ENCODE results near the gene ACSM2B. TPM values are rescaled to one million over a fixed set of nuclear protein-coding genes. Genes with fewer than 3 reads are reported as not detected.

Gene ACSM2B
- polyA plus RNA-seq, 2 of the 4 experiments (the other 2 are of a cell fraction), result not detected

DNA sequence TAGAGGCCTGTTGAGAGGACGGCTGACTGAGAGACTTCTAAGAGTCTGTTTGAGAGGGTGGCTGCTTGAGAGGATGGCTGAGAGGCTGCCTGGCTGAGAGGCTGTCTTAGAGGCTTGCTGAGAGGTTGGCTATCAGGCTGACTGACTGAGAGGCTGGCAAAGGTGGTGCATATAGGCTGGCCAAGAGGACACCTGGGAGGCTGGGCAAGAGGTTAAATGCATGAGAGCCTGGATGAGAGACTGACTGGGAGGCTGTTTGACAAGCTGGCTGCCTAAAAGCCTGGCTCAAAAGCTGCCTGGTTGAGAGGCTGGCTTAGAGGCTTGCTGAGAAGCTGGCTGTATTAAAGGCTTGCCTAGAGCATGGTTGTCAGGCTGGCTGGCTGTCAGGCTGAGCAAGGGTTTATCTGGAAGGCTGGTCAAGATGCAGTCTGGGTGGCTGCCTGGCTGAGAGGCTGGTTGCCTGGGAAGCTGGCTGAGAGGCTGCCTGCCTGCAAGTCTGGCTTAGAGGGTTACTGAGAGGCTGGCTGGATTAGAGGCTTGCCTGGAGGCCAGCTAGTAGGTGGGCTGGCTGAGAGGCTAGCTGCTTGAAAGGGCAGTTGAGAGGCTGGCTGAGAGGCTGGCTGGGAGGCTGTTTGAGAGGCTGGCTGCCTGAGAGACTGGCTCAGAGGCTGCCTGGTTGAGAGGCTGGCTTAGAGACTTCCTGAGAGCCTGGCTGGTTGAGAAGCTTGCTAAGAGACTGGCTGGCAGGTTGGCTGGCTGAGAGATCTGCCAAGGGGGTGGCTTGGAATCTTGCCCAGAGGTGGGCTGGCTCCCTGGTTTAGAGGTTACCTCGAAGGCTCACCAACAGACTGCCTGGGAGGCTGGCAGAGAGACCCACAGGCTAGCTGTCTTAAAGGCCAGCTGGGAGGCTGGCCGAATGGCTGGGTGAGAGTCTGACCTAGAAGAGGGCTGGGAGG lies 38.3 kb upstream of the ACSM2B start:
- no peak overlapping the region for H3K4me2 ChIP-seq
- ATAC-seq (no peak), FAIRE-seq (no peak), DNase-seq (ENCODE audit: low read depth in 1 of 2, low spot score in 1 of 2) (no peak)
- H3K9me3 ChIP-seq, result no peaks in the 10 kb centered on the region
- TF ChIP-seq RNF2 (IDR thresholded peaks at IDR 0.05; ENCODE audit: borderline replicate concordance, low read depth), result no peak
- TF ChIP-seq, protein P1, sequence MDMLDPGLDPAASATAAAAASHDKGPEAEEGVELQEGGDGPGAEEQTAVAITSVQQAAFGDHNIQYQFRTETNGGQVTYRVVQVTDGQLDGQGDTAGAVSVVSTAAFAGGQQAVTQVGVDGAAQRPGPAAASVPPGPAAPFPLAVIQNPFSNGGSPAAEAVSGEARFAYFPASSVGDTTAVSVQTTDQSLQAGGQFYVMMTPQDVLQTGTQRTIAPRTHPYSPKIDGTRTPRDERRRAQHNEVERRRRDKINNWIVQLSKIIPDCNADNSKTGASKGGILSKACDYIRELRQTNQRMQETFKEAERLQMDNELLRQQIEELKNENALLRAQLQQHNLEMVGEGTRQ (IDR thresholded peaks at IDR 0.05), result no peak
- TF ChIP-seq HOXA7 (CRISPR knock-in tag; IDR thresholded peaks at IDR 0.05), result no peak
- TF ChIP-seq ESRRA (IDR thresholded peaks at IDR 0.05; ENCODE audit: borderline replicate concordance, low read length), result no peak
- TF ChIP-seq, protein P2, sequence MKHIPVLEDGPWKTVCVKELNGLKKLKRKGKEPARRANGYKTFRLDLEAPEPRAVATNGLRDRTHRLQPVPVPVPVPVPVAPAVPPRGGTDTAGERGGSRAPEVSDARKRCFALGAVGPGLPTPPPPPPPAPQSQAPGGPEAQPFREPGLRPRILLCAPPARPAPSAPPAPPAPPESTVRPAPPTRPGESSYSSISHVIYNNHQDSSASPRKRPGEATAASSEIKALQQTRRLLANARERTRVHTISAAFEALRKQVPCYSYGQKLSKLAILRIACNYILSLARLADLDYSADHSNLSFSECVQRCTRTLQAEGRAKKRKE (CRISPR knock-in tag; IDR thresholded peaks at IDR 0.05; ENCODE audit: low read depth), result no peak
- no peak for TF ChIP-seq TFCP2L1 (CRISPR knock-in tag; IDR thresholded peaks at IDR 0.05)
- no peak for TF ChIP-seq KDM5A (IDR thresholded peaks at IDR 0.05)
- no peak overlapping the region for H3K4me3 ChIP-seq
- H3K4me1 ChIP-seq, result no peaks in the 10 kb centered on the region
- WGBS (ENCODE audit: missing lambda C conversion rate), result 4% methylated on average over 3 of the region's 3 CpGs
- ChIA-PET POLR2A (no interaction called here), CTCF (no interaction called here)
- H3K27ac ChIP-seq, result no peak overlapping the region

DNA sequence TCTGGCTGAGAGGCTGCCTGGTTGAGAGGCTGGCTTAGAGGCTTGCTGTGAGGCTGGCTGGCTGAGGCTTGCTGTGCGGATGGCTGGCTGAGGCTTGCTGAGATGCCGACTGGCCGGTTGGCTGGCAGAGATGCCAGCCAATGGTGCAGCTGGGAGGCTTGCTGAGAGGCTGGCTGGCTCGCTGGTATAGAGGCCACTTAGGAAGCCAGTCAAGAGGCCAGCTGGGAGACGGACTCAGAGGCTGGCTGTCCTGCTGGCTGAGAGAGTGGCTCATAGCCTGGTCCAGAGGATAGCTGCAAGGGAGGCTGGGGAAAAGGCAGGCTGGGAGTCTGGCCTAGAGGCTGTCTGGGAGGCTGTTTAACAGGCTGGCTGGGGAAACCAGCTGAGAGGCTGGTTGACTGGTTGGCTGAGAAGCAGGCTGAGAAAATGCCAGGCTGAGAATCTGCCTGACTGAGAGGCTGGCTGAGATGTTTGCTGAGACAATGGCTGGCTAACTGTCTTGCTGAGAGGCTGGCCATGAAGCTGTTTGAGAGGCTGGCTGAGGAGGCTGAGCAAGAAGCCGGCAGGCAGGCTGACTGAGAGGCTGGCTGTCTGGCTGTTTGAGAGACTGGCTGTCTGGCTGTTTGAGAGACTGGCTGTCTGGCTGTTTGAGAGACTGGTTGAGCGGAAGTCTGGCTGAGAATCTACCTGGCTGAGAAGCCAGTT lies 37.5 kb upstream of the ACSM2B start:
- POLR2A ChIA-PET, result no interaction called here
- no peak for FAIRE-seq
- 5% methylated on average over 3 of the region's 7 CpGs for WGBS (ENCODE audit: missing lambda C conversion rate)

DNA sequence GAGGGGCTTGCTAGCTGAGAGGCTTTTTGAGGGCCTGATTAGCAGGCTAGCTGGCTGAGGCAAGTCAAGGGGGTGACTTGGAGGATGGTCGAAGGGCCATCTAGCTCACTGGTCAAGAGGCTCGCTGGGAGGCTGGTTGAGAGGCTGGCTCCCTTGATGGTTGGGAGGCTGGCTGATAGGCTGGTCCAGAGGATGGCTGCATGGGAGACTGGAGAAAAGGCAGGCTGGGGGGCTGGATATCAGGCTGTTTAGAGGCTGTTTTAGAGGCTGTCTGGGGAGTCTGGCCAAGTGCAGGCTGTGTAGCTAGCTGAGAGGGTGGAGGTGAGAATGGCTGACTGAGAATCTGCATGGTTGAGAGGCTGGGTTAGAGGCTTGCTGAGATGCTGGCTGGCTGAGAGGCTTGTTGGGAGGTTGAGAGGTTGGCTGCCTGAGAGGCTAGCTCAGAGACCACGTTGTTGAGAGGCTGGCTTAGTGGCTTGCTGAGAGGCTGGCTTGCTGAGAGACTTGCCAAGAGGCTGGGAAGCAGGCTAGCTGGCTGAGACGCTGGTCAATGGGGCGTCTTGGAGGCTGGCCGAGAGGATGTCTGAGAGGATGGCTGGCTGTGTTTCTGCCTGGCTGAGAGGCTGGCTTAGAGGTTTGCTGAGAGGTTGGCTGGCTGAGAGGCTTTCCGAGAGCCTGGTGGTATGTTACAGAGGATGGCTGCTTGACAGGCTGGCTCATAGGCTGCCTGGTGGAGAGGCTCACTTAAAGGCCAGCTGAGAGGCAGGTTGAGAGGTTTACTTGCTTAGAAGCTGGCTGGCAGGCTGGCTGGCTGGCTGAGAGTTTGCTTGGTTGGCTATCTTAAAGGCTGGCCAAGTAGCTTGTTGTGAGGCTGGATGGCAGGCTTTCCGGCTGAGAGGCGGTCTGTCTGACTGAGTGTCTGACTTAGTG lies 36.6 kb upstream of the ACSM2B start:
- no peak overlapping the region for H3K4me3 ChIP-seq
- POLR2A ChIA-PET, result no interaction called here
- FAIRE-seq, result no peak
- H3K4me2 ChIP-seq, result no peak overlapping the region
- WGBS (ENCODE audit: missing lambda C conversion rate), result 12% methylated on average over 9 of the region's 9 CpGs
- H3K4me1 ChIP-seq, result no peaks in the 10 kb centered on the region
- ATAC-seq, result no peak
- H3K9me3 ChIP-seq, result no peaks in the 10 kb centered on the region
- H3K27ac ChIP-seq, result no peak overlapping the region
- TF ChIP-seq JUN (IDR thresholded peaks at IDR 0.05) (no peak), CBX8 (IDR thresholded peaks at IDR 0.05) (no peak), FOSB (CRISPR knock-in tag; IDR thresholded peaks at IDR 0.05) (no peak), CBX2 (IDR thresholded peaks at IDR 0.05; ENCODE audit: borderline replicate concordance, low read depth) (no peak)
- TF ChIP-seq, protein P3, sequence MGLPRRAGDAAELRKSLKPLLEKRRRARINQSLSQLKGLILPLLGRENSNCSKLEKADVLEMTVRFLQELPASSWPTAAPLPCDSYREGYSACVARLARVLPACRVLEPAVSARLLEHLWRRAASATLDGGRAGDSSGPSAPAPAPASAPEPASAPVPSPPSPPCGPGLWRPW (IDR thresholded peaks at IDR 0.05), result no peak
- TF ChIP-seq, protein P4, sequence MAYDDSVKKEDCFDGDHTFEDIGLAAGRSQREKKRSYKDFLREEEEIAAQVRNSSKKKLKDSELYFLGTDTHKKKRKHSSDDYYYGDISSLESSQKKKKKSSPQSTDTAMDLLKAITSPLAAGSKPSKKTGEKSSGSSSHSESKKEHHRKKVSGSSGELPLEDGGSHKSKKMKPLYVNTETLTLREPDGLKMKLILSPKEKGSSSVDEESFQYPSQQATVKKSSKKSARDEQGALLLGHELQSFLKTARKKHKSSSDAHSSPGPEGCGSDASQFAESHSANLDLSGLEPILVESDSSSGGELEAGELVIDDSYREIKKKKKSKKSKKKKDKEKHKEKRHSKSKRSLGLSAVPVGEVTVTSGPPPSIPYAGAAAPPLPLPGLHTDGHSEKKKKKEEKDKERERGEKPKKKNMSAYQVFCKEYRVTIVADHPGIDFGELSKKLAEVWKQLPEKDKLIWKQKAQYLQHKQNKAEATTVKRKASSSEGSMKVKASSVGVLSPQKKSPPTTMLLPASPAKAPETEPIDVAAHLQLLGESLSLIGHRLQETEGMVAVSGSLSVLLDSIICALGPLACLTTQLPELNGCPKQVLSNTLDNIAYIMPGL (CRISPR knock-in tag; IDR thresholded peaks at IDR 0.05; ENCODE audit: borderline replicate concordance), result no peak
- CTCF ChIA-PET, result no interaction called here
- no peak for DNase-seq (ENCODE audit: low read depth in 1 of 2, low spot score in 1 of 2)

More for the DNA sequence above, 37.5 kb upstream of the ACSM2B start:
- Histone ChIP-seq H3K4me1 (no peaks in the 10 kb centered on the region), H3K4me2 (no peak overlapping the region), H3K9me3 (no peaks in the 10 kb centered on the region), H3K4me3 (no peak overlapping the region), H3K27ac (no peak overlapping the region)
- DNase-seq (ENCODE audit: low read depth in 1 of 2, low spot score in 1 of 2) (no peak), ATAC-seq (no peak)
- TF ChIP-seq CHD2 (IDR thresholded peaks at IDR 0.05; ENCODE audit: low read length, partially characterized antibody) (no peak), ESRRA (IDR thresholded peaks at IDR 0.05; ENCODE audit: borderline replicate concordance, low read length) (no peak), FOSL2 (IDR thresholded peaks at IDR 0.05) (no peak), FOSL2 (CRISPR knock-in tag; IDR thresholded peaks at IDR 0.05) (no peak)
- CTCF ChIA-PET, result no interaction called here

All from A549 (cell line).